OCI-LY1 (cell line): ENCODE results near the gene MSX1.

Experiments
- H2AFZ ChIP-seq: fragments of 200-600 bp; sonication (generic), shearing (Covaris generic); 2 replicates; pipeline ENCODE4 v1.6.0; 2014; ENCODE audit warnings: antibody characterized with exemption, mild to moderate bottlenecking, low read length
- H3F3A ChIP-seq: fragments of 200-600 bp; sonication (generic), shearing (Covaris generic); 2 replicates; pipeline ENCODE4 v1.6.0; 2014; ENCODE audit warnings: mild to moderate bottlenecking, antibody characterized with exemption, low read length, moderate library complexity; ENCODE audit not compliant: insufficient read depth
- H3K27ac ChIP-seq: fragments of 200-600 bp; sonication (generic); 2 replicates; pipeline ENCODE4 v1.5.1; 2014; ENCODE audit warnings: low read length, mixed run types, mild to moderate bottlenecking, low read depth; ENCODE audit not compliant: poor library complexity, severe bottlenecking
- H3K27me3 ChIP-seq: fragments of 200-600 bp; sonication (generic); 2 replicates; pipeline ENCODE4 v1.6.0; 2014; ENCODE audit warnings: antibody characterized with exemption, mild to moderate bottlenecking, low read length, moderate library complexity; ENCODE audit not compliant: insufficient read depth
- H3K36me3 ChIP-seq: fragments of 200-600 bp; sonication (generic); 2 replicates; pipeline ENCODE4 v1.6.1; 2014; ENCODE audit warnings: mild to moderate bottlenecking, antibody characterized with exemption, low read length, moderate library complexity, mixed read lengths; ENCODE audit not compliant: insufficient read depth
- H3K4me1 ChIP-seq: fragments of 200-600 bp; sonication (generic); 2 replicates; pipeline ENCODE4 v1.5.1; 2014; ENCODE audit warnings: mild to moderate bottlenecking, low read length, moderate library complexity; ENCODE audit not compliant: insufficient read depth, severe bottlenecking
- H3K4me2 ChIP-seq: fragments of 200-600 bp; sonication (generic), shearing (Covaris generic); 2 replicates; pipeline ENCODE4 v1.6.1; 2014; ENCODE audit warnings: low read length
- H3K4me3 ChIP-seq: fragments of 200-600 bp; sonication (generic); 2 replicates; pipeline ENCODE4 v1.5.1; 2014; ENCODE audit warnings: low read length, low read depth, mild to moderate bottlenecking, mixed read lengths; ENCODE audit not compliant: poor library complexity, severe bottlenecking
- H3K79me2 ChIP-seq: fragments of 200-600 bp; shearing (Covaris generic); 2 replicates; pipeline ENCODE4 v1.6.1; 2016; ENCODE audit warnings: mixed run types, low read length, mixed read lengths; ENCODE audit not compliant: insufficient read depth
- H3K9ac ChIP-seq: fragments of 200-600 bp; sonication (generic), shearing (Covaris generic); 2 replicates; pipeline ENCODE4 v1.6.1; 2014; ENCODE audit warnings: mild to moderate bottlenecking, low read length, mixed read lengths
- H3K9me2 ChIP-seq: fragments of 200-600 bp; sonication (generic), shearing (Covaris generic); 2 replicates; pipeline ENCODE4 v1.6.1; 2014; ENCODE audit warnings: low read depth, mild to moderate bottlenecking, low read length, mixed read lengths
- H3K9me3 ChIP-seq: fragments of 200-600 bp; shearing (Covaris generic); 2 replicates; pipeline ENCODE4 v1.6.1; 2014; ENCODE audit warnings: low read length, mixed read lengths
- H4K20me1 ChIP-seq: fragments of 200-600 bp; sonication (generic), shearing (Covaris generic); 2 replicates; pipeline ENCODE4 v1.6.0; 2016; ENCODE audit warnings: mild to moderate bottlenecking, low read length; ENCODE audit not compliant: insufficient read depth
- CTCF ChIP-seq: fragments of 200-600 bp; sonication (generic), shearing (Covaris generic); IDR thresholded peaks from 2 replicates; pipeline ENCODE4 v1.5.1; 2017; ENCODE audit warnings: mild to moderate bottlenecking, antibody characterized with exemption, low read length, moderate library complexity, mixed read lengths
- EZH2 ChIP-seq: fragments of 200-600 bp; sonication (generic), shearing (Covaris generic); IDR thresholded peaks from 2 replicates; pipeline ENCODE4 v1.8.0; 2017; ENCODE audit warnings: borderline replicate concordance, mixed run types, mild to moderate bottlenecking, antibody characterized with exemption, low read length, moderate library complexity, mixed read lengths

The MSX1 gene

GRCh38 chr4:4852591-4853362 is 6.7 kb upstream of the MSX1 start:
- H3K4me3 ChIP-seq: no peak overlapping the region
- no peaks in the 10 kb centered on the region for H3F3A ChIP-seq
- no peaks in the 10 kb centered on the region for H3K27me3 ChIP-seq
- H3K36me3 ChIP-seq: no peaks in the 10 kb centered on the region
- H3K79me2 ChIP-seq: no peaks in the 10 kb centered on the region
- H3K4me2 ChIP-seq: no peak overlapping the region
- TF ChIP-seq CTCF (no peak), EZH2 (no peak)
- H3K9me3 ChIP-seq: no peaks in the 10 kb centered on the region
- H3K9ac ChIP-seq: no peak overlapping the region
- no peak overlapping the region for H3K27ac ChIP-seq
- no peaks in the 10 kb centered on the region for H3K9me2 ChIP-seq
- no peaks in the 10 kb centered on the region for H3K4me1 ChIP-seq
- H4K20me1 ChIP-seq: no peaks in the 10 kb centered on the region
- no peak overlapping the region for H2AFZ ChIP-seq

GRCh38 chr4:4853371-4853823 is 6.1 kb upstream of the MSX1 start:
- Histone ChIP-seq H3K79me2 (no peaks in the 10 kb centered on the region), H3K27me3 (no peaks in the 10 kb centered on the region), H3K9ac (no peak overlapping the region), H3F3A (no peaks in the 10 kb centered on the region), H4K20me1 (no peaks in the 10 kb centered on the region), H3K4me2 (no peak overlapping the region), H3K4me3 (no peak overlapping the region), H2AFZ (no peak overlapping the region), H3K4me1 (no peaks in the 10 kb centered on the region), H3K9me3 (no peaks in the 10 kb centered on the region), H3K27ac (no peak overlapping the region), H3K36me3 (no peaks in the 10 kb centered on the region), H3K9me2 (no peaks in the 10 kb centered on the region)
- TF ChIP-seq EZH2 (no peak), CTCF (no peak)

DNA sequence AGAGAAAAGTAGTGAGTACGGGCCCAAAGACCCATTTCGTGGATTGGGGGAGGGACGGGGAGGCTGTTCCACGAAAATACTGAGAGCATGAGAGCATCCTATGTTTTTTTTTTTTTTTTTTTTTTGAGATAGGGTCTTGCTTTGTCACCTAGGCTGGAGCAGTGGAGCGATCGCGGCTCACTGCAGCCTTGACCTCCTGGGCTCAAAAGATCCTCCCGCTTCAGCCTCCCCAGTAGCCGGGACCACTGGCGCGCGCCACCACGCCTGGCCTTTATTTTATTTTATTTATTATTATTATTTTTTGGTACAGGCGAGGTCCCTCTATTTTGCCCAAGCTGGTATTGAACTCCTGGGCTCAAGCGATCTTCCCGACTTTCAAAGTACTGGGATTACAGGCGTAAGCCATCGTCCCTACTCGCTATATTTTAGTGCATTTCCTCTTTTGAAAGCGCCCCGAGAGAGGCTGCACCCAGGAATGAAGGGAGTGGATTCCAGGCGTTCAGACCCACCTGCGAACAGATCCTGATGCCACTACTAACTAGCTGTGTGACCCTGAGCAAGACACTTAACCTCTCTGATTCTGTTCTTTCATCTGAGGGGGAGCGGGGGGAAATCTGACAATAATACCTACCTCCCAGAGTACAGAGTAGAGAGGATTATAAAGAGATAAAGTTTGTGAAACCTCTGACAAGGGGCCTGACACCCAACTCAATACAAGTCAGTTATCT is 5.4 kb upstream of the MSX1 start:
- no peak overlapping the region for H3K27ac ChIP-seq
- TF ChIP-seq EZH2 (no peak), CTCF (no peak)
- no peak overlapping the region for H3K4me2 ChIP-seq
- no peaks in the 10 kb centered on the region for H3K79me2 ChIP-seq
- no peak overlapping the region for H3K4me3 ChIP-seq
- no peaks in the 10 kb centered on the region for H3K9me3 ChIP-seq
- no peaks in the 10 kb centered on the region for H3K36me3 ChIP-seq
- no peaks in the 10 kb centered on the region for H3F3A ChIP-seq
- H3K27me3 ChIP-seq: no peaks in the 10 kb centered on the region
- H3K9me2 ChIP-seq: no peaks in the 10 kb centered on the region
- no peaks in the 10 kb centered on the region for H4K20me1 ChIP-seq
- no peak overlapping the region for H2AFZ ChIP-seq
- H3K4me1 ChIP-seq: peaks cover 3% of the 10 kb centered on the region
- H3K9ac ChIP-seq: no peak overlapping the region
